Activated T-helper 2 cell treated with anti-CD3 and anti-CD28 coated beads, Interferon-gamma antibody, Interleukin-2, Interleukin-4, amounts not matched to agents 10 μg/mL and 5 μg/mL and 100 μg/mL, durations not matched to agents 14 hours and 24 hours and 36 hours (primary cell): ENCODE data around the gene SNRNP35. TPM values are rescaled to one million over a fixed set of nuclear protein-coding genes. Genes with fewer than 3 reads are reported as not detected.
"Not testable (repeated sequence)": the region's sequence is repeated elsewhere in the genome, so short reads cannot be mapped to it uniquely, and the experiment has no call there.

Experiments
- DNase-seq: peaks from one replicate; pipeline ENCODE4 v3.0.0; 2021; ENCODE audit warnings: low spot score
- H3K27ac Mint-ChIP-seq: one replicate; pipeline ENCODE4 v1.8.0; 2021; ENCODE audit warnings: mixed read lengths
- H3K27me3 Mint-ChIP-seq: one replicate; pipeline ENCODE4 v1.8.0; 2021; ENCODE audit warnings: low read depth, mixed read lengths
- H3K36me3 Mint-ChIP-seq: one replicate; pipeline ENCODE4 v1.8.0; 2021; ENCODE audit warnings: low read depth, mixed read lengths
- H3K4me1 Mint-ChIP-seq: one replicate; pipeline ENCODE4 v1.8.0; 2021; ENCODE audit warnings: low read depth, mixed read lengths
- H3K4me3 Mint-ChIP-seq: one replicate; pipeline ENCODE4 v1.8.0; 2021; ENCODE audit warnings: low read depth, mild to moderate bottlenecking, moderate library complexity, mixed read lengths
- H3K9me3 Mint-ChIP-seq: one replicate; pipeline ENCODE4 v1.8.0; 2021; ENCODE audit warnings: mixed read lengths
- intact Hi-C: fragments of 100-400 bp; cut with micrococcal nuclease; formaldehyde crosslinking; loops from one replicate; pipeline ENCODE4 v1.15.1; 2023
- total RNA-seq: library from RNA; stranded (reverse); gene quantifications from 2 replicates; pipeline ENCODE4 v1.2.3, GENCODE V29; 2022

Gene SNRNP35
- total RNA-seq, 1 donor from 2014 or later, result 36.4 TPM

GRCh38 chr12:123483602-123484248 is 25.8 kb downstream of the SNRNP35 start:
- Mint-ChIP-seq H3K36me3 (no peaks in the 10 kb centered on the region), H3K27ac (no peak overlapping the region), H3K4me3 (no peak overlapping the region), H3K27me3 (no peaks in the 10 kb centered on the region), H3K9me3 (no peaks in the 10 kb centered on the region), H3K4me1 (peaks cover 13% of the 10 kb centered on the region)
- intact Hi-C loops, result no loop called here
- no peak for DNase-seq

- no peak overlapping the region for H3K4me3 Mint-ChIP-seq
- DNase-seq, result no peak
- intact Hi-C loops, result no loop called here
- H3K36me3 Mint-ChIP-seq, result no peaks in the 10 kb centered on the region
- peaks cover 13% of the 10 kb centered on the region for H3K4me1 Mint-ChIP-seq
- no peaks in the 10 kb centered on the region for H3K9me3 Mint-ChIP-seq
- no peak overlapping the region for H3K27ac Mint-ChIP-seq
- no peaks in the 10 kb centered on the region for H3K27me3 Mint-ChIP-seq
Measured at GRCh38 chr12:123485756-123486155, 27.8 kb downstream of the SNRNP35 start.

GRCh38 chr12:123487428-123487827 is 29.5 kb downstream of the SNRNP35 start:
- Mint-ChIP-seq H3K27ac (no peak overlapping the region), H3K27me3 (no peaks in the 10 kb centered on the region), H3K9me3 (no peaks in the 10 kb centered on the region), H3K36me3 (no peaks in the 10 kb centered on the region), H3K4me1 (peaks cover 13% of the 10 kb centered on the region), H3K4me3 (no peak overlapping the region)
- intact Hi-C loops, result no loop called here
- DNase-seq, result no peak

- no peak overlapping the region for H3K4me3 Mint-ChIP-seq
- DNase-seq, result no peak
- no peaks in the 10 kb centered on the region for H3K9me3 Mint-ChIP-seq
- no peaks in the 10 kb centered on the region for H3K36me3 Mint-ChIP-seq
- peaks cover 10% of the 10 kb centered on the region for H3K4me1 Mint-ChIP-seq
- intact Hi-C loops, result no loop called here
- no peak overlapping the region for H3K27ac Mint-ChIP-seq
- H3K27me3 Mint-ChIP-seq, result no peaks in the 10 kb centered on the region
Measured at GRCh38 chr12:123488539-123489230, 30.7 kb downstream of the SNRNP35 start.

GRCh38 chr12:123489580-123489979 is 31.6 kb downstream of the SNRNP35 start:
- no peak overlapping the region for H3K4me3 Mint-ChIP-seq
- H3K36me3 Mint-ChIP-seq, result no peaks in the 10 kb centered on the region
- DNase-seq, result no peak
- H3K27me3 Mint-ChIP-seq, result no peaks in the 10 kb centered on the region
- H3K9me3 Mint-ChIP-seq, result no peaks in the 10 kb centered on the region
- H3K27ac Mint-ChIP-seq, result no peak overlapping the region
- intact Hi-C loops, result no loop called here
- peaks cover 3% of the 10 kb centered on the region for H3K4me1 Mint-ChIP-seq

GRCh38 chr12:123490089-123490488 is 32.1 kb downstream of the SNRNP35 start:
- DNase-seq, result no peak
- Mint-ChIP-seq H3K4me1 (no peaks in the 10 kb centered on the region), H3K27ac (no peak overlapping the region), H3K36me3 (no peaks in the 10 kb centered on the region), H3K9me3 (no peaks in the 10 kb centered on the region), H3K4me3 (no peak overlapping the region), H3K27me3 (no peaks in the 10 kb centered on the region)
- intact Hi-C loops, result no loop called here

GRCh38 chr12:123491056-123491455 is 33.1 kb downstream of the SNRNP35 start:
- Mint-ChIP-seq H3K27me3 (no peaks in the 10 kb centered on the region), H3K9me3 (no peaks in the 10 kb centered on the region), H3K27ac (no peak overlapping the region), H3K4me3 (no peak overlapping the region), H3K36me3 (no peaks in the 10 kb centered on the region), H3K4me1 (no peaks in the 10 kb centered on the region)
- intact Hi-C loops, result no loop called here
- DNase-seq, result no peak

- intact Hi-C loops, result no loop called here
- no peaks in the 10 kb centered on the region for H3K4me1 Mint-ChIP-seq
- no peak overlapping the region for H3K4me3 Mint-ChIP-seq
- H3K27me3 Mint-ChIP-seq, result no peaks in the 10 kb centered on the region
- H3K27ac Mint-ChIP-seq, result no peak overlapping the region
- no peaks in the 10 kb centered on the region for H3K9me3 Mint-ChIP-seq
- H3K36me3 Mint-ChIP-seq, result no peaks in the 10 kb centered on the region
- no peak for DNase-seq
Measured at GRCh38 chr12:123491481-123491880, 33.5 kb downstream of the SNRNP35 start.

- H3K4me1 Mint-ChIP-seq, intact Hi-C loops, DNase-seq, H3K36me3 Mint-ChIP-seq, H3K4me3 Mint-ChIP-seq, H3K9me3 Mint-ChIP-seq, H3K27me3 Mint-ChIP-seq, H3K27ac Mint-ChIP-seq: not testable (repeated sequence)
Measured at GRCh38 chr12:123492339-123493039, 34.5 kb downstream of the SNRNP35 start.

GRCh38 chr12:123494124-123494851 is 36.3 kb downstream of the SNRNP35 start:
- intact Hi-C loops, result no loop called here
- Mint-ChIP-seq H3K4me1 (no peaks in the 10 kb centered on the region), H3K4me3 (no peak overlapping the region), H3K9me3 (no peaks in the 10 kb centered on the region), H3K27me3 (no peaks in the 10 kb centered on the region), H3K36me3 (no peaks in the 10 kb centered on the region), H3K27ac (no peak overlapping the region)
- no peak for DNase-seq

- no peaks in the 10 kb centered on the region for H3K27me3 Mint-ChIP-seq
- intact Hi-C loops, result no loop called here
- no peaks in the 10 kb centered on the region for H3K9me3 Mint-ChIP-seq
- no peak overlapping the region for H3K4me3 Mint-ChIP-seq
- no peak for DNase-seq
- H3K27ac Mint-ChIP-seq, result no peak overlapping the region
- no peaks in the 10 kb centered on the region for H3K36me3 Mint-ChIP-seq
- no peaks in the 10 kb centered on the region for H3K4me1 Mint-ChIP-seq
Measured at GRCh38 chr12:123497065-123497464, 39.1 kb downstream of the SNRNP35 start.

GRCh38 chr12:123498126-123498825 is 40.3 kb downstream of the SNRNP35 start:
- Mint-ChIP-seq H3K27ac (no peak overlapping the region), H3K36me3 (no peaks in the 10 kb centered on the region), H3K4me3 (no peak overlapping the region), H3K27me3 (no peaks in the 10 kb centered on the region), H3K9me3 (no peaks in the 10 kb centered on the region), H3K4me1 (no peaks in the 10 kb centered on the region)
- no peak for DNase-seq
- intact Hi-C loops, result no loop called here
